Fibroblast of lung (primary cell): Measurements from ENCODE around the gene ZNF831.

Experiments used
- EZH2 ChIP-seq: IDR thresholded peaks from 2 replicates; pipeline ENCODE4 v1.5.1; 2012; ENCODE audit warnings: low read length, control low read depth, mild to moderate bottlenecking; ENCODE audit errors: missing control alignments
- TF ChIP-seq, protein P1 (sequence below), 2 donors: IDR thresholded peaks in 1 of 2; conservative IDR thresholded peaks in 1 of 2; 1 replicate in 1 of 2; 2 replicates in 1 of 2; pipeline ENCODE4 v1.5.1; 2011 to 2012; ENCODE audit warnings: low read length in 2 of 2, control low read depth in 1 of 2, inconsistent platforms in 1 of 2, low read depth in 1 of 2, mild to moderate bottlenecking in 1 of 2

DNA sequence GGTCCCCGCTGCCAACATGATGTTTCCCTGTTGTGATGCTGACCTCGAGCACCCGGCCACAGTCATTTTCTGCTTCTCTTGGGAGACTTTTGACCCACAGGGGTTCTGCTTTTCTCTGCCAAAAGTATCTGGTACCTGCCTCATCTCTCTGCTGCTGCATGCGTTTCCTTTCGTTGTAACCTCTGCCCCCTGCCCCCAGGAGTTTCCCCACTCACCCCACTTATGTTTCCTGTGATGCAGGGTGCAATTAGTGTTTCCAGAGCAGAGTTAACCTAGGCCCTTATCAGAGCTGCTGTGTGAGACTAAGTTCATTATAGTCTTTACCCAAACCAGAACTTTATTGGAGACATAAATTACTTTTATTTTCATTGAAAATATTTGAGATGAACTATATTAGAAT is 71.6 kb downstream of the ZNF831 start:
- TF ChIP-seq, protein P1, sequence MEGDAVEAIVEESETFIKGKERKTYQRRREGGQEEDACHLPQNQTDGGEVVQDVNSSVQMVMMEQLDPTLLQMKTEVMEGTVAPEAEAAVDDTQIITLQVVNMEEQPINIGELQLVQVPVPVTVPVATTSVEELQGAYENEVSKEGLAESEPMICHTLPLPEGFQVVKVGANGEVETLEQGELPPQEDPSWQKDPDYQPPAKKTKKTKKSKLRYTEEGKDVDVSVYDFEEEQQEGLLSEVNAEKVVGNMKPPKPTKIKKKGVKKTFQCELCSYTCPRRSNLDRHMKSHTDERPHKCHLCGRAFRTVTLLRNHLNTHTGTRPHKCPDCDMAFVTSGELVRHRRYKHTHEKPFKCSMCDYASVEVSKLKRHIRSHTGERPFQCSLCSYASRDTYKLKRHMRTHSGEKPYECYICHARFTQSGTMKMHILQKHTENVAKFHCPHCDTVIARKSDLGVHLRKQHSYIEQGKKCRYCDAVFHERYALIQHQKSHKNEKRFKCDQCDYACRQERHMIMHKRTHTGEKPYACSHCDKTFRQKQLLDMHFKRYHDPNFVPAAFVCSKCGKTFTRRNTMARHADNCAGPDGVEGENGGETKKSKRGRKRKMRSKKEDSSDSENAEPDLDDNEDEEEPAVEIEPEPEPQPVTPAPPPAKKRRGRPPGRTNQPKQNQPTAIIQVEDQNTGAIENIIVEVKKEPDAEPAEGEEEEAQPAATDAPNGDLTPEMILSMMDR (conservative IDR thresholded peaks at IDR 0.05 in 1 of 2, IDR thresholded peaks at IDR 0.05 in 1 of 2; ENCODE audit: low read depth in 1 of 2, low read length in 2 of 2) = no peak
- TF ChIP-seq EZH2 = no peak
